HG02870 (cell line): ENCODE data around the gene NDFIP2.

Experiments
- ATAC-seq: cut with Tn5 transposase; IDR thresholded peaks from one replicate; pipeline ENCODE4 v1.9.1; 2021; ENCODE audit warnings: mild to moderate bottlenecking, moderate library complexity; ENCODE audit not compliant: unreplicated experiment

The NDFIP2 gene

DNA sequence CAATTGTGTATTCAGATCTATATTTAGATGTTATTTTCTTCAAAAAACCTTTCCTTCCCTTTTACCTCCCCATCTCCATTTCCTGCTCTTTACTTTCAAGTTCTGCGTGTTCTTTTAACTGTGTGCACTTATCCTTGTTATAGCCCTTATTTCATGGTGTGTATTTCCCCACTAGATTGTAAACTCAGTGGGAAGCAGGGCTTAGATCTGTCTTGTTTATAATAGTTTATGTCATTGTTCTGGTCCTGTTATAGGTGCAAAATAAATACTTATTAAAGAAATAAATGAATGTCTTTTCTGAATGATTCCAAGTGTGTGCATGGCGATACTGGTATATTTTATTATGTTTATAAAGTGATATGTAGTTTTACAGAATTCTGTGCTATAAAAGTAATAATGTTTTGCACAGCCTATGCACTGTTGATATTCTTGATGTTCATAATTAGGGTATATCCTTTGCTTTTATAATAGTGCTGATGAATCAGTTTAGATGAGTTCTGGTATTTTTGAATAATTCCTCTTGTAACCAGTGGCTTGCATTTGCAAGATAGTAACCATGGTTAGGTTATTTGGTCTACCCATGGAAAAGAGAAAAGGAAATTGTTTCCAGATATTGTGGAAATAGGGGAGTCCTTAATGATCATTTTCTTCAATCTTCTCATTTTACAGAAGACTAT lies 12.1 kb downstream of the NDFIP2 start:
- no peak for ATAC-seq

DNA sequence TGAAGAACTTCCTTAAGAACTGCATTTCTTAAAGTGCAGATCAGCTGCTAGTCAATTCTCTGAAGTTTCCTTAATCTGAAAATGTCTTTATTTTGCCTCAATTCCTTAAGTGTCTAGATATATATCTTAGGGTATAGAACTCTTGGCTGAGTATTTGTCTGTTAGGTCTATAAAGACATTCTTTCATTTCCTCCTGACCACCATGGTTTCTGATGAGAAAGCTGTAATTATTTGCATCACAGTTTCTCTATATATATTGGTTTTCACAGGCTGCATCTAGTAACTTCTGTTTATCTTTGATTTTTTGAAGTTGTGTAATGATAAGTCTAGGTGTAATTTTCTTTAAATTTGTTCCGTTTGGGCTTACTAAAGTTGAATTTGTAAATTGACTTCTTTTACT lies 15.2 kb downstream of the NDFIP2 start:
- ATAC-seq, result peak; percentile 92

DNA sequence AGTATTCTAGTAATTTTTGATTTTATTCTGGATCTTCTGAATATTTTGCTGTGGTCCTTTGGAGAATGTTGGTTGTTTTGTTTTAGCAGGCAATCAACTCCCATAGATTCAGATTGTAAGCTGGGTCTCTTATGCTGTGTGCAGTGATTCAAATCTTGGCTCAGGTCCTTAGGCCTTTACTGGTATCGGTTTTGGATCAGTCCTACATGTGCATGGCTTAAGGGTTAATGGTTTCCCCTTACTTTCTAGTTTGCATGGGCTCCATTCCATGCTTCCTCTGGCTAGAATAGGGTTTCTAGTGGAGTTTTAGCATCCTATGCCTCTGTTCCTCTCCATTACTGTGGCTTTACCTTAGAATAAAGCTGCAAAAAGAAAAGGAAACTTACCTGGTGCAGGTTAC lies 16.1 kb downstream of the NDFIP2 start:
- no peak for ATAC-seq

DNA sequence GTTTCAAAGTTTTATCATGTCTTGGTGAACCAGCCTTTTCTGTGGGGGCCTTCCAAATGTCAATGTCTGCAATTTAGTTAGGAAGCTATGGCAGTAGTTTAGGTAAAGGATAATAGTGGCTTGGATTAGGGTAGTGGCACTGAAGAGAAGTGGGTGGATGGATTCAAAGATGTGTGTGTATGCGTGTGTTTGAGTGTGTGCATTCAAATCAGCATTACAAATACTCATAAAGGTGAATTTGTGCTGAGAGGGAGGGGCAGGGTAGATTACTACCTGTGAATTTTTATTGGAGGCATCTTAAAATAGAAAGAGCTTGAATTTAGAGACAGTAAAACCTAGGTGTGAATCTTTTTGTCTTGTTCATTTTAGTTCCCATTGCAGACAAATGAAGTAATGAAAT lies 16.9 kb downstream of the NDFIP2 start:
- ATAC-seq, result no peak

- no peak for ATAC-seq
Measured at GRCh38 chr13:79500829-79501228, 19.9 kb downstream of the NDFIP2 start.

DNA sequence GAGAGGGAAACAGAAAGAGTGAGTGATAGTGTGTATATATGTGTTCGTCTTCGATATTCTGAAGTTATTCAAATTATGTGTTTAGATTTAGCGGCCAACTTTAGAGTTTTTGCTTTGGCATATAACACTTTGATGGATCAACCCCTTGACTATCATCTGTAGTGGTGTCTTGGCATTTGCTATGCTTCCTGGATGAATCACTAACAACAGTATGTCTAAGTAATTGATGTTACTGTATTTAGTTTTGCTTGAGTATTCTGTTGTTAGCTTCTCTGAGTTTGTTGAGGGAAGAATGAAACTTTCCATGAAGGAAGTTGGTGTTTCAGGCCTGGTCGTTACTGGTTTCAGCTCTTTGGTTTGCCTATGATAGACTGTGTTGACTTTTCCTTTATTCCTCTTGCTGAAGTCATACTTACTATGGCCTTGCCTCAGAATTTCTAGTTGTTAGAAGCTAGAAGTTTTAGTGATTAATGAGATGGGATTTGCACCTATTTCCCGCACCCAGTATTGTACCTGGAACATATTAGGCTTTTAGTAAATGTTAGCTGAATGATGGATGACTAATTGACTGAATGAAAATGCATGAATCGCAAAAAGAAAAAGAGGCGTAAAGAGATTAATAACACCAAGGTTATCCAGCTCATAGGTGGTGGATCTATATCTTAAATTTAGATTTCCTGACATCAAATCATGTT lies 20.7 kb downstream of the NDFIP2 start:
- ATAC-seq, result no peak

DNA sequence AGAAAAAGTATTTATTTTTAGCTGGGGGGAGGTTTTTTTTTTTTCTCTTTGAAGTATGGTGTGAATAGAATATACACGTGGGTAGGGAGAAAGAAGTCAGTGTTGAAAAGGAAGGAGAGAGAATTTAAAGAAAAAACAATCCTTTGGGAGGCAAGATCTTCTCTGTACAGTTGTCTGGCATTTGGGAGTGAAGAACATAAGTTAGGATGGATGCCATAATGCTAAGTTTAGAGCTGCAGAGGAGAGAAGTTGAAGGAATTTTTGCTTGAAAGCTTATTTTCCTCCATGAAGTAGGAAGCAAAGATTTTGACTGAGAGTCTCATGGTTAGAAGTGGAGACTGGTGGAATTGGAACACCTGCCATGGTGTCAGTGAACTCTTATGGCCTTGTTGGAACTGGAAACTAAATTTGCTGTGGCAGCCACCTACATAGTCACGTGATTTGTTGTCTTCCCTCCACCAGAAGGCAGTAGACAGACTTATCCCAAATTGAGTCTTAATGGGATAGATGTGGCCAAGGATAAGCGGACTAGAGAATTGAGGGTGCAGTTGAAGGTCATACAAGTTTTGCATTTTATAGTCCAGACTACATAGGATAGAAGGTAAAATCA lies 22.0 kb downstream of the NDFIP2 start:
- no peak for ATAC-seq

DNA sequence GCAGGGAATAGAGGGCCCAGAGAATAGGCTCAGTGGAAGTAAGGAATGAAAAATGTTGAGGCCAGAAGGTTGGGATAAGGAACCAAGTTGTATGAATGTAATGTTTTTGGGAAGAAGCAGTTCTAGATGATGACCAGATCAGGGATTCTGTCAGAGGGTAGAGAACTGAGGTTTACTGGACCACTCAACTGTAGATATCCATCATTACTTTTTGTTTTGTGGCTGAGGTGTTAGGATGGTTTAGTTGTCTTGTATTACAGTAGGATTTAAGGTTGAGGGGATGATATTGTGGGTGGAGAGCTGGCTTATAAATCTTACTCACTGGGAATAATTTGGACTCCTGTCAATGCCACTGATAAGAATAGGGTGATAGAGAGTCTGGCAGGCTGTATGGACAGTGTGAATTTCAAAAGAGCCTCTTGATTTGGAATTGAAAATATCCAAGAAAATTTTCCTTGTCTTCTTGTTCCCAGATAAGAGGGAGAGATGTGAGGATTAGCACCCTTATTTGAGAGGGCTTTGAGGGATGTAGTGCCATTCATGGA lies 22.6 kb downstream of the NDFIP2 start:
- no peak for ATAC-seq

- ATAC-seq, result no peak
Measured at GRCh38 chr13:79508224-79508961, 27.4 kb downstream of the NDFIP2 start.

- no peak for ATAC-seq
Measured at GRCh38 chr13:79511611-79512010, 30.7 kb downstream of the NDFIP2 start.

DNA sequence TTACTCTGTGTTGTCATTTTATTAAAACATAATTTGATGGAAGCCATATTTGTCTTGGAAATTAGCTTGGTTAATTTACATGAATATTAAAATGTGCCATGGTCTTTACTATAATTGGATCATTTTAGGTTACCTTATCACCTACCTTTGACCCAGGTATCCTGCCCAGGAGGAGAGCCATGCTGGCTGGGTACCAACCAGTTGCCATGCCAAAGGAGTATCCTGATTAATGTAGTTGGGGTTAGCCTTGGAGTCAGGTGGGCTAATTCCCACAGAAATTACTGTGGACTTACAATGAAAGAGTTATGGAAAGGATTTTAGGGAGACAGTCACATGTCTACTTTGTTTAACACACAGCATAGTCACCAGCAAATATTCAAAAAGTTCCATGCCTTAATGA lies 32.0 kb downstream of the NDFIP2 start:
- ATAC-seq, result no peak

DNA sequence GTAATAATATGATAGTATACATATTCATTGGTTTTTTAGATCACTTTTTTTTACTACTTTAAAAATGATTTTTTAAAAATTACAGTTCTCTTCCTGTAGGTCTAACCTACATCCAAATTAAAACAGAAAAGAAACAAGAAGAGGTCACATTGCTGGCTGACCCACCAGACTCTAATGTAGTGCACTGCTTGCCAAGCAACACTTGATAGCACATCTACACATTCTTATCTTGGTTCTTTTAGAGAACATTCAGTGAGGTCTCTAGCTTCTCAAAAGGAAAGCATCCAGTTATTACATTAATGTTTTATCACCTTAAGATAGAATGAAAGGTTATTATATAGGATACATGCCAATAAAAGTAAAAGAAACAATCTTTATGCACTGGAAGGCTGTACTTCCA lies 35.6 kb downstream of the NDFIP2 start:
- no peak for ATAC-seq

DNA sequence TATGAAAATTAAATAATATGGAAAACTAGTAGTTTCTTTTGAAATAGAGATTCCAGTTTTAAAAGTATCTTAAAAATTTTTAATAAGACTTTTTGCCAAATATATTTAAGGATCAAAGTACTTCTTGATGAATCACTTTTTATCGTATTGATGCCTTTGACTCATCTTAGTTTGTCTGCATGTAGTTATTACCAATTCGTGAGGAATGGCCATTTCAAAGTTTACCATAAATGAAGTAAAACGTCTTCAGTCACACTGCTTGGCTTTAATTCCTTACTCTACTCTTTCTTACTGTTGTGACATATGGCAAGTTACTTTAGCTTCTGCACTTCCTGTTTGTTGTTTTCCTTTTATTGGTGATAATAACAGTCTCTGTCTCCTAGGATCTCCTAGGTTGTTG lies 38.3 kb downstream of the NDFIP2 start:
- no peak for ATAC-seq

- peak; percentile 97 for ATAC-seq
Measured at GRCh38 chr13:79522583-79522982, 41.6 kb downstream of the NDFIP2 start.

GRCh38 chr13:79525064-79525857 lies 44.3 kb downstream of the NDFIP2 start:
- ATAC-seq, result no peak

GRCh38 chr13:79527698-79528097 lies 46.7 kb downstream of the NDFIP2 start:
- ATAC-seq, result no peak

DNA sequence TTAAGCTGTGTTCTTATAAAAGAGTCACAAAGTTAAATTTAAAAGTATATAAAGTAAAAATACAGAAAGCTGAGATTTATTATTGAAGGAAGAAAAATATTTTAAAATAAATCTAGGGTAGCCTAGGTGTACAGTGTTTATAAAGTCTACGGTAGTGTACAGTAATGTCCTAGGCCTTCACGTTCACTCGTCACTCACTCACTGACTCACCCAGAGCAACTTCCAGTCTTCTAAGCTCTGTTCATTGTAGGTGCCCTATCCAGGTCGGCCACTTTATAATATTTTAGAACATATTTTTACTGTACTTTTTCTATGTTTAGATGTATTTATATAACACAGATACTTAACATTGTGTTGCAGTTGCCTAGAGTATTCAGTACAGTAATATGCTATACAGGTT lies 47.4 kb downstream of the NDFIP2 start:
- ATAC-seq, result no peak

- no peak for ATAC-seq
Measured at GRCh38 chr13:79528759-79529191, 47.8 kb downstream of the NDFIP2 start.

- no peak for ATAC-seq
Measured at GRCh38 chr13:79529817-79530216, 48.9 kb downstream of the NDFIP2 start.

- no peak for ATAC-seq
Measured at GRCh38 chr13:79530270-79530669, 49.3 kb downstream of the NDFIP2 start.
